IMR-90 (cell line): ENCODE measurements around the gene GPR142. TPM values are rescaled to one million over a fixed set of nuclear protein-coding genes. Genes with fewer than 3 reads are reported as not detected.

Experiments used
- ATAC-seq: fragments of 200-7000 bp; cut with Tn5 transposase; 2 replicates; pipeline ENCODE4 v1.9.1; 2020; ENCODE audit warnings: low read depth, mild to moderate bottlenecking, moderate library complexity
- BruUV-seq: library from RNA; stranded (reverse); fragments of 400-500 nt; replicated peaks from 2 replicates; lab custom pipeline; 2021; lab: Mats Ljungman, UMichigan
- CTCF ChIA-PET: fragments of 300-600 bp; formaldehyde crosslinking; extraction: SDS; loops from one replicate; lab custom pipeline; 2021; ENCODE audit warnings: antibody characterized with exemption; lab: Yijun Ruan, JAX
- POLR2A ChIA-PET: fragments of 300-600 bp; sonication (Branson Sonifier 250); formaldehyde crosslinking; loops from one replicate; lab custom pipeline; 2022; ENCODE audit warnings: antibody characterized with exemption; ENCODE audit not compliant: unreplicated experiment; lab: Charles Lee
- DNase-seq: peaks from one replicate; pipeline ENCODE4 v3.0.0; 2013
- H2AFZ ChIP-seq: replicated peaks from 2 replicates; pipeline ENCODE3; 2013; ENCODE audit warnings: low read length, mild to moderate bottlenecking; ENCODE audit not compliant: poor library complexity
- H2AK5ac ChIP-seq: 2 replicates; pipeline ENCODE4 v1.6.1; 2013; ENCODE audit warnings: low read depth, low read length, inconsistent platforms
- H2AK9ac ChIP-seq: replicated peaks from 2 replicates; pipeline ENCODE3; 2013; ENCODE audit warnings: mild to moderate bottlenecking, low read depth, low read length, moderate library complexity; ENCODE audit not compliant: poor library complexity
- H2BK120ac ChIP-seq: 2 replicates; pipeline ENCODE4 v1.6.1; 2013; ENCODE audit warnings: low read depth, low read length, inconsistent platforms
- H2BK15ac ChIP-seq: 3 replicates; pipeline ENCODE4 v1.6.1; 2013; ENCODE audit warnings: low read depth, low read length, inconsistent platforms
- H2BK20ac ChIP-seq: 2 replicates; pipeline ENCODE4 v1.6.1; 2013; ENCODE audit warnings: low read depth, mild to moderate bottlenecking, inconsistent platforms, low read length, moderate library complexity
- H2BK5ac ChIP-seq: 2 replicates; pipeline ENCODE4 v1.6.1; 2013; ENCODE audit warnings: mild to moderate bottlenecking, low read depth, low read length, inconsistent platforms; ENCODE audit not compliant: poor library complexity, severe bottlenecking
- H3K14ac ChIP-seq: replicated peaks from 2 replicates; pipeline ENCODE4 v1.6.1; 2013; ENCODE audit warnings: low read depth, low read length, inconsistent platforms
- H3K18ac ChIP-seq: 2 replicates; pipeline ENCODE4 v1.6.1; 2013; ENCODE audit warnings: low read depth, low read length, control low read depth
- H3K23ac ChIP-seq: 2 replicates; pipeline ENCODE4 v1.6.1; 2013; ENCODE audit warnings: low read depth, low read length, inconsistent platforms
- H3K27ac ChIP-seq: 2 replicates; pipeline ENCODE4 v1.5.1; 2013; ENCODE audit warnings: mild to moderate bottlenecking, control low read depth, low read length; ENCODE audit not compliant: insufficient read depth
- H3K27me3 ChIP-seq: 2 replicates; pipeline ENCODE4 v1.6.1; 2013; ENCODE audit warnings: low read length; ENCODE audit not compliant: control insufficient read depth, insufficient read depth
- H3K36me3 ChIP-seq: 2 replicates; pipeline ENCODE4 v1.6.1; 2013; ENCODE audit warnings: low read length, mixed read lengths; ENCODE audit not compliant: control insufficient read depth, insufficient read depth
- H3K4ac ChIP-seq: 2 replicates; pipeline ENCODE4 v1.6.1; 2013; ENCODE audit warnings: low read depth, low read length, inconsistent platforms
- H3K4me1 ChIP-seq: 2 replicates; pipeline ENCODE4 v1.6.1; 2013; ENCODE audit warnings: low read length, mixed read lengths; ENCODE audit not compliant: control insufficient read depth, insufficient read depth
- H3K4me2 ChIP-seq: 2 replicates; pipeline ENCODE4 v1.6.1; 2013; ENCODE audit warnings: low read depth, mild to moderate bottlenecking, control low read depth, low read length, moderate library complexity
- H3K4me3 ChIP-seq: 2 replicates; pipeline ENCODE4 v1.5.1; 2013; ENCODE audit warnings: low read depth, mild to moderate bottlenecking, control low read depth, low read length, moderate library complexity; ENCODE audit not compliant: insufficient read depth
- H3K56ac ChIP-seq: 2 replicates; pipeline ENCODE4 v1.6.1; 2013; ENCODE audit warnings: low read length, inconsistent platforms; ENCODE audit not compliant: insufficient read depth; ENCODE audit errors: extremely low read depth
- H3K79me1 ChIP-seq, 2 experiments: 2 replicates each; pipeline ENCODE4 v1.6.1; 2013; ENCODE audit warnings: low read length in 2 of 2, inconsistent platforms in 1 of 2, low read depth in 1 of 2
- H3K9ac ChIP-seq: 2 replicates; pipeline ENCODE4 v1.6.1; 2013; ENCODE audit warnings: low read depth, low read length, control low read depth
- H3K9me1 ChIP-seq: 2 replicates; pipeline ENCODE4 v1.6.1; 2013; ENCODE audit warnings: low read length, inconsistent platforms; ENCODE audit not compliant: insufficient read depth
- H3K9me3 ChIP-seq: 2 replicates; pipeline ENCODE4 v1.6.1; 2013; ENCODE audit warnings: low read length; ENCODE audit not compliant: control insufficient read depth, insufficient read depth
- H4K20me1 ChIP-seq: 2 replicates; pipeline ENCODE4 v1.6.1; 2013; ENCODE audit warnings: low read length, inconsistent platforms; ENCODE audit not compliant: insufficient read depth
- H4K5ac ChIP-seq: 2 replicates; pipeline ENCODE4 v1.6.1; 2013; ENCODE audit warnings: mild to moderate bottlenecking, low read depth, low read length, control low read depth
- H4K8ac ChIP-seq, 2 experiments: 2 replicates each; pipeline ENCODE4 v1.6.1; 2013; ENCODE audit warnings: low read depth in 2 of 2, low read length in 2 of 2, control low read depth in 1 of 2, inconsistent platforms in 1 of 2
- H4K91ac ChIP-seq: 2 replicates; pipeline ENCODE4 v1.6.1; 2013; ENCODE audit warnings: low read depth, low read length, inconsistent platforms; ENCODE audit not compliant: insufficient read depth
- BHLHE40 ChIP-seq: fragments of 150-350 bp; IDR thresholded peaks from 2 replicates; pipeline ENCODE4 v1.6.1; 2016; ENCODE audit warnings: mild to moderate bottlenecking, low read depth, low read length
- CEBPB ChIP-seq: IDR thresholded peaks from 2 replicates; pipeline ENCODE4 v1.6.1; 2012; ENCODE audit warnings: low read depth, low read length, improper control_type of control experiment
- CHD1 ChIP-seq: IDR thresholded peaks from 2 replicates; pipeline ENCODE4 v1.6.1; 2012; ENCODE audit warnings: low read depth, low read length, improper control_type of control experiment
- FOS ChIP-seq: fragments of 150-350 bp; IDR thresholded peaks from 2 replicates; pipeline ENCODE4 v1.6.1; 2016; ENCODE audit warnings: low read depth, low read length
- MAFK ChIP-seq: IDR thresholded peaks from 2 replicates; pipeline ENCODE4 v1.6.1; 2012; ENCODE audit warnings: low read depth, low read length, improper control_type of control experiment
- MAZ ChIP-seq: IDR thresholded peaks from 2 replicates; pipeline ENCODE4 v1.6.1; 2012; ENCODE audit warnings: low read depth, mild to moderate bottlenecking, low read length, improper control_type of control experiment, moderate library complexity, borderline replicate concordance
- MXI1 ChIP-seq: IDR thresholded peaks from 2 replicates; pipeline ENCODE4 v1.6.1; 2012; ENCODE audit warnings: low read depth, mild to moderate bottlenecking, low read length, moderate library complexity, borderline replicate concordance
- NFE2L2 ChIP-seq: fragments of 150-350 bp; IDR thresholded peaks from 2 replicates; pipeline ENCODE4 v1.6.1; 2016; ENCODE audit warnings: low read depth, mild to moderate bottlenecking, low read length
- POLR2A ChIP-seq: IDR thresholded peaks from 2 replicates; pipeline ENCODE4 v1.6.1; 2012; ENCODE audit warnings: mild to moderate bottlenecking, low read depth, low read length
- RCOR1 ChIP-seq: IDR thresholded peaks from 2 replicates; pipeline ENCODE4 v1.6.1; 2012; ENCODE audit warnings: mild to moderate bottlenecking, low read length, improper control_type of control experiment; ENCODE audit not compliant: insufficient replicate concordance
- WGBS, 2 experiments: methylation state at CpG; one replicate each; pipeline versions ENCODE4 v1.1.5 to v1.1.7; 2013; ENCODE audit warnings: missing lambda C conversion rate in 2 of 2; ENCODE audit not compliant: insufficient read length in 1 of 2; ENCODE audit errors: extremely low coverage in 2 of 2; 5-methylcytosine and 5-hydroxymethylcytosine counted together
- dilution Hi-C: fragments of 300-500 bp; cut with HindIII; formaldehyde crosslinking; loops from one replicate; pipeline ENCODE4 v1.14.3; 2018; ENCODE audit warnings: low sequenced_read_pairs; ENCODE audit not compliant: unreplicated experiment
- in situ Hi-C: fragments of 300-500 bp; cut with MboI; formaldehyde crosslinking; loops from 3 replicates; pipeline ENCODE4 v1.14.3; 2019; ENCODE audit warnings: low sequenced_read_pairs, inconsistent platforms, mixed read lengths
- intact Hi-C: fragments of 100-400 bp; cut with micrococcal nuclease; formaldehyde crosslinking; loops from 2 replicates; pipeline ENCODE4 v1.10.0; 2022
- polyA plus RNA-seq, 3 experiments: library from polyadenylated mRNA; depleted of rRNA; stranded (reverse); fragments of >200 nt; gene quantifications; 2 replicates each; pipeline ENCODE4 v1.2.3, GENCODE V29; 2012; ENCODE audit warnings: low replicate concordance in 1 of 3
- total RNA-seq: library from RNA; depleted of rRNA; stranded (reverse); fragments of >200 nt; gene quantifications from 2 replicates; pipeline ENCODE4 v1.2.3, GENCODE V29; 2012
- TF ChIP-seq, protein P1 (sequence below): conservative IDR thresholded peaks from 2 replicates; pipeline ENCODE4 v1.5.1; 2012; ENCODE audit warnings: mild to moderate bottlenecking, low read depth, low read length, improper control_type of control experiment
- TF ChIP-seq, protein P2 (sequence below): fragments of 150-350 bp; IDR thresholded peaks from 2 replicates; pipeline ENCODE4 v1.6.1; 2017; ENCODE audit warnings: mild to moderate bottlenecking, antibody characterized with exemption, low read length, low read depth
- TF ChIP-seq, protein P3 (sequence below): fragments of 150-350 bp; IDR thresholded peaks from 2 replicates; pipeline ENCODE4 v1.6.1; 2016; ENCODE audit warnings: low read depth, mild to moderate bottlenecking, low read length, moderate library complexity, borderline replicate concordance

The GPR142 gene
- total and polyA plus RNA-seq, 2 of the 4 experiments (the other 2 are of a cell fraction): not detected

DNA sequence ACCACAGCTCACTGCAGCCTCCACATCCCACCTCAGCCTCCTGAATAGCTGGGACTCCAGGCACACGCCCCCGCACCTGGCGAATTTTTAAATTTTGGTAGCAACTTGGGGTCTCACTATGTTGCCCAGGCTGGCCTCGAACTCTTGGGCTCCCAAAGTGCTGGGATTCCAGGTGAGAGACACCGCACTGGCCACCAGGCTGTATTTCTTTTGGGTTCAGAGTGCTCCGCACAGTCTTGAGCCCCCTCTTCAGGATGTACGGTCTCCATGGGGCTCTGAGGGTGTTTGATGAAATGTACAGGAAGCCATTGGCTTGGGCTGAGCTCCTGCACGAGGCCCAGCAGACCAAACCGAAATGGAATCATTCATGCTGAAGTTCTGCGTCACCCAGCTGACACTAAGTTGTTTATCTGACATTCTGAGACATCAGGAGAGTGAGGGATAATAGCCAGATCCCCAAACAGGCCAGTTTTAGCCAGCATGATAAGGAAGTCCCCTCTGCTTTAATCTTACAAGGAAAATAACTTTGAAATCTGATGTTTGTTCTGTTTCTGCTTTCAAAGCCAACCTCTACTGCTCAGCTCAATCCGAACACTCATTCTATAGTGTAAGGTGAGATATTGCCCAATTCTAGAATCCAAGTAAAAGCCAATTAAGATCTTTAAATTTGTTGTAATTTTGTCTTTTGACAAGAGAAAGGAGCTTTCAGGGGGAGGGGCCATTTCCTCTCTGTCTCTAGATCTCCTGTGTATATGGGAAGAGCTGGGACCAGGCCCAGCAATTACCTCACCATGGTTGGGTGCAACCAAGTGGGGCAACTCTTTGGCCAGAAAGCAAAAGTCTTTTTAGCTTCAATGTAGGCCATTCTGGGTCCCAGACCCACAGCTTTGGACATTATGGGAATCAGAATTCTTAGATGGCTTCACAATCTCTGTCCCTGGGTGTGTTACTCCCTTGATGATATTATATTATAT lies 23.7 kb downstream of the GPR142 start:
- H3K27ac ChIP-seq: no peak overlapping the region
- no peak overlapping the region for H2BK15ac ChIP-seq
- DNase-seq (no peak), ATAC-seq (no peak)
- H4K20me1 ChIP-seq: no peaks in the 10 kb centered on the region
- in situ Hi-C loops (no loop called here), dilution Hi-C loops (no loop called here), intact Hi-C loops (no loop called here)
- no peak overlapping the region for H4K5ac ChIP-seq
- ChIA-PET POLR2A (no interaction called here), CTCF (no interaction called here)
- peaks cover 19% of the 10 kb centered on the region for H3K9me3 ChIP-seq
- H4K91ac ChIP-seq: no peak overlapping the region
- no peaks in the 10 kb centered on the region for H3K36me3 ChIP-seq
- H3K18ac ChIP-seq: no peak overlapping the region
- H3K14ac ChIP-seq: no peak overlapping the region
- H3K4me3 ChIP-seq: no peak overlapping the region
- no peak overlapping the region for H2AK5ac ChIP-seq
- no peak overlapping the region for H2BK5ac ChIP-seq
- H3K79me1 ChIP-seq: no peaks in the 10 kb centered on the region
- H3K23ac ChIP-seq: no peak overlapping the region
- H2AFZ ChIP-seq: no peak overlapping the region
- H3K56ac ChIP-seq: no peak overlapping the region
- H3K4me1 ChIP-seq: no peaks in the 10 kb centered on the region
- no peaks in the 10 kb centered on the region for H3K9me1 ChIP-seq
- H3K4ac ChIP-seq: no peak overlapping the region
- H2BK20ac ChIP-seq: no peak overlapping the region
- H3K27me3 ChIP-seq: no peaks in the 10 kb centered on the region
- 51% methylated on average over 5 of the region's 11 CpGs; no CpG with 5 or more reads in 1 of the 2 experiments for WGBS, 2 experiments
- no peak overlapping the region for H2AK9ac ChIP-seq
- H3K9ac ChIP-seq: no peak overlapping the region
- H2BK120ac ChIP-seq: no peak overlapping the region
- no TSS peak for BruUV-seq
- TF ChIP-seq NFE2L2 (no peak), BHLHE40 (no peak), CEBPB (no peak), RCOR1 (no peak), MXI1 (no peak), CHD1 (no peak), MAZ (no peak), FOS (no peak), POLR2A (no peak), MAFK (no peak)
- TF ChIP-seq, protein P1, sequence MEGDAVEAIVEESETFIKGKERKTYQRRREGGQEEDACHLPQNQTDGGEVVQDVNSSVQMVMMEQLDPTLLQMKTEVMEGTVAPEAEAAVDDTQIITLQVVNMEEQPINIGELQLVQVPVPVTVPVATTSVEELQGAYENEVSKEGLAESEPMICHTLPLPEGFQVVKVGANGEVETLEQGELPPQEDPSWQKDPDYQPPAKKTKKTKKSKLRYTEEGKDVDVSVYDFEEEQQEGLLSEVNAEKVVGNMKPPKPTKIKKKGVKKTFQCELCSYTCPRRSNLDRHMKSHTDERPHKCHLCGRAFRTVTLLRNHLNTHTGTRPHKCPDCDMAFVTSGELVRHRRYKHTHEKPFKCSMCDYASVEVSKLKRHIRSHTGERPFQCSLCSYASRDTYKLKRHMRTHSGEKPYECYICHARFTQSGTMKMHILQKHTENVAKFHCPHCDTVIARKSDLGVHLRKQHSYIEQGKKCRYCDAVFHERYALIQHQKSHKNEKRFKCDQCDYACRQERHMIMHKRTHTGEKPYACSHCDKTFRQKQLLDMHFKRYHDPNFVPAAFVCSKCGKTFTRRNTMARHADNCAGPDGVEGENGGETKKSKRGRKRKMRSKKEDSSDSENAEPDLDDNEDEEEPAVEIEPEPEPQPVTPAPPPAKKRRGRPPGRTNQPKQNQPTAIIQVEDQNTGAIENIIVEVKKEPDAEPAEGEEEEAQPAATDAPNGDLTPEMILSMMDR: no peak
- TF ChIP-seq, protein P2, sequence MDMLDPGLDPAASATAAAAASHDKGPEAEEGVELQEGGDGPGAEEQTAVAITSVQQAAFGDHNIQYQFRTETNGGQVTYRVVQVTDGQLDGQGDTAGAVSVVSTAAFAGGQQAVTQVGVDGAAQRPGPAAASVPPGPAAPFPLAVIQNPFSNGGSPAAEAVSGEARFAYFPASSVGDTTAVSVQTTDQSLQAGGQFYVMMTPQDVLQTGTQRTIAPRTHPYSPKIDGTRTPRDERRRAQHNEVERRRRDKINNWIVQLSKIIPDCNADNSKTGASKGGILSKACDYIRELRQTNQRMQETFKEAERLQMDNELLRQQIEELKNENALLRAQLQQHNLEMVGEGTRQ: no peak
- TF ChIP-seq, protein P3, sequence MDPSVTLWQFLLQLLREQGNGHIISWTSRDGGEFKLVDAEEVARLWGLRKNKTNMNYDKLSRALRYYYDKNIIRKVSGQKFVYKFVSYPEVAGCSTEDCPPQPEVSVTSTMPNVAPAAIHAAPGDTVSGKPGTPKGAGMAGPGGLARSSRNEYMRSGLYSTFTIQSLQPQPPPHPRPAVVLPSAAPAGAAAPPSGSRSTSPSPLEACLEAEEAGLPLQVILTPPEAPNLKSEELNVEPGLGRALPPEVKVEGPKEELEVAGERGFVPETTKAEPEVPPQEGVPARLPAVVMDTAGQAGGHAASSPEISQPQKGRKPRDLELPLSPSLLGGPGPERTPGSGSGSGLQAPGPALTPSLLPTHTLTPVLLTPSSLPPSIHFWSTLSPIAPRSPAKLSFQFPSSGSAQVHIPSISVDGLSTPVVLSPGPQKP: no peak
- H4K8ac ChIP-seq: no peak overlapping the region
- H3K4me2 ChIP-seq: no peak overlapping the region
